Esophagus squamous epithelium (tissue), 5 donors: Measurements from ENCODE around the gene ELOVL7. TPM values are rescaled to one million over a fixed set of nuclear protein-coding genes. Genes with fewer than 3 reads are reported as not detected.

Experiments used
- DNase-seq: peaks from one replicate; lab custom pipeline; 2025; lab: John Stamatoyannopoulos, UW
- H3K27ac ChIP-seq, 4 donors: fragments of 200-600 bp; sonication (generic); one replicate each; pipeline ENCODE4 v1.5.1; 2016 to 2019; ENCODE audit warnings: mild to moderate bottlenecking in 1 of 4
- H3K27me3 ChIP-seq, 4 donors: fragments of 200-600 bp; sonication (generic); 1 replicate in 3 of 4; 2 replicates in 1 of 4; pipeline versions ENCODE4 v1.5.1 to v1.6.0; 2017 to 2021; ENCODE audit warnings: antibody characterized with exemption in 1 of 4
- H3K36me3 ChIP-seq, 3 donors: fragments of 200-600 bp; sonication (generic); one replicate each; pipeline ENCODE4 v1.5.1; 2016 to 2019
- H3K4me1 ChIP-seq, 3 donors: fragments of 200-600 bp; sonication (generic); one replicate each; pipeline ENCODE4 v1.5.1; 2017 to 2019
- H3K4me3 ChIP-seq, 4 donors: fragments of 200-600 bp; sonication (generic); 1 replicate in 3 of 4; 2 replicates in 1 of 4; pipeline ENCODE4 v1.5.1; 2016 to 2019; ENCODE audit warnings: mild to moderate bottlenecking in 2 of 4, moderate library complexity in 1 of 4
- H3K9me3 ChIP-seq, 3 donors: fragments of 200-600 bp; sonication (generic); one replicate each; pipeline ENCODE4 v1.5.1; 2016 to 2019
- CTCF ChIP-seq, 6 experiments: fragments of 450-650 bp in 4 of 6; fragments of 200-600 bp in 2 of 6; sonication (generic) in 2 of 6; IDR thresholded peaks; one replicate each; pipeline ENCODE4 v1.5.1; 2016 to 2019; ENCODE audit warnings: antibody characterized with exemption in 6 of 6, mild to moderate bottlenecking in 4 of 6, moderate library complexity in 4 of 6
- POLR2A ChIP-seq, 4 donors: fragments of 450-650 bp; IDR thresholded peaks; one replicate each; pipeline ENCODE4 v1.6.1; 2017; ENCODE audit warnings: antibody characterized with exemption in 4 of 4, mild to moderate bottlenecking in 4 of 4, moderate library complexity in 3 of 4
- WGBS, 2 donors: methylation state at CpG; one replicate each; pipeline ENCODE4 v1.1.5; 2018; 5-methylcytosine and 5-hydroxymethylcytosine counted together
- intact Hi-C: fragments of 100-400 bp; cut with DNase I; formaldehyde crosslinking; loops from one replicate; pipeline ENCODE4 v1.15.0; 2022
- total RNA-seq, 4 donors: library from RNA; depleted of rRNA; stranded (reverse); fragments of >200 nt; gene quantifications; one replicate each; pipeline ENCODE4 v1.1.0, GENCODE V29; 2016
- donor health status: DM: yes; HTN: yes; CAD: no.

The ELOVL7 gene
- total RNA-seq, 4 donors from 2014 or later: 4.0 to 9.8 (median 8.1) TPM

GRCh38 chr5:60835554-60835953 lies 8.5 kb downstream of the ELOVL7 start:
- Histone ChIP-seq H3K27me3 (peaks cover 0 to 3% (median 0%) of the 10 kb centered on the region in 4 donors), H3K9me3 (no peaks in the 10 kb centered on the region), H3K4me3 (no peak overlapping the region), H3K4me1 (no peaks in the 10 kb centered on the region), H3K27ac (no peak overlapping the region), H3K36me3 (no peaks in the 10 kb centered on the region)
- intact Hi-C loops: no loop called here
- 35 to 40% methylated on average over 5 of the region's 5 CpGs for WGBS, 2 donors
- TF ChIP-seq POLR2A (IDR thresholded peaks at IDR 0.05): no peak
- TF ChIP-seq CTCF (IDR thresholded peaks at IDR 0.05): no peak
- no peak for DNase-seq

GRCh38 chr5:60833520-60833919 lies 10.5 kb downstream of the ELOVL7 start:
- Histone ChIP-seq H3K36me3 (no peaks in the 10 kb centered on the region), H3K4me3 (no peak overlapping the region), H3K9me3 (no peaks in the 10 kb centered on the region), H3K4me1 (no peaks in the 10 kb centered on the region), H3K27me3 (no peaks in the 10 kb centered on the region), H3K27ac (no peak overlapping the region)
- intact Hi-C loops: no loop called here
- no peak for DNase-seq
- no peak for TF ChIP-seq POLR2A (IDR thresholded peaks at IDR 0.05)
- TF ChIP-seq CTCF (IDR thresholded peaks at IDR 0.05): no peak

- Histone ChIP-seq H3K9me3 (no peaks in the 10 kb centered on the region), H3K27ac (no peak overlapping the region), H3K36me3 (no peaks in the 10 kb centered on the region), H3K4me3 (no peak overlapping the region), H3K27me3 (no peaks in the 10 kb centered on the region), H3K4me1 (no peaks in the 10 kb centered on the region)
- no peak for DNase-seq
- TF ChIP-seq CTCF (IDR thresholded peaks at IDR 0.05) (no peak), POLR2A (IDR thresholded peaks at IDR 0.05) (no peak)
- intact Hi-C loops: no loop called here
Measured at GRCh38 chr5:60830581-60831127, 13.4 kb downstream of the ELOVL7 start.

GRCh38 chr5:60829490-60830266 lies 14.4 kb downstream of the ELOVL7 start:
- TF ChIP-seq CTCF (IDR thresholded peaks at IDR 0.05) (no peak), POLR2A (IDR thresholded peaks at IDR 0.05) (no peak)
- DNase-seq: no peak
- Histone ChIP-seq H3K27me3 (no peaks in the 10 kb centered on the region), H3K4me3 (no peak overlapping the region), H3K4me1 (no peaks in the 10 kb centered on the region), H3K36me3 (no peaks in the 10 kb centered on the region), H3K9me3 (no peaks in the 10 kb centered on the region), H3K27ac (no peak overlapping the region)
- 74 to 75% methylated on average over 2 of the region's 2 CpGs for WGBS, 2 donors
- intact Hi-C loops: no loop called here

- TF ChIP-seq POLR2A (IDR thresholded peaks at IDR 0.05) (no peak), CTCF (IDR thresholded peaks at IDR 0.05) (no peak)
- Histone ChIP-seq H3K4me1 (no peaks in the 10 kb centered on the region), H3K27ac (no peak overlapping the region), H3K9me3 (no peaks in the 10 kb centered on the region), H3K36me3 (no peaks in the 10 kb centered on the region), H3K4me3 (no peak overlapping the region), H3K27me3 (no peaks in the 10 kb centered on the region)
- 84% methylated on average over 1 of the region's 1 CpG for WGBS, 2 donors
- intact Hi-C loops: no loop called here
- DNase-seq: no peak
Measured at GRCh38 chr5:60827201-60827600, 16.9 kb downstream of the ELOVL7 start.
